8988T (cell line): ENCODE results near the gene CACNA1F.

Experiments used
- DNase-seq: peaks from one replicate; pipeline ENCODE4 v3.0.0; 2011

The CACNA1F gene

GRCh38 chrX:49233176-49233575, at the start of gene CACNA1F:
CACNA1F (minus strand) TSS chrX:49233340; CDS start chrX:49233309, 31 bp downstream.
- no peak for DNase-seq

GRCh38 chrX:49282647-49283011, 49.5 kb upstream of the CACNA1F start:
- no peak for DNase-seq

GRCh38 chrX:49278081-49278480, 44.9 kb upstream of the CACNA1F start:
- DNase-seq = no peak

- DNase-seq = no peak
Measured at GRCh38 chrX:49277535-49277830, 44.3 kb upstream of the CACNA1F start.

- no peak for DNase-seq
Measured at GRCh38 chrX:49276671-49277534, 43.8 kb upstream of the CACNA1F start.

DNA sequence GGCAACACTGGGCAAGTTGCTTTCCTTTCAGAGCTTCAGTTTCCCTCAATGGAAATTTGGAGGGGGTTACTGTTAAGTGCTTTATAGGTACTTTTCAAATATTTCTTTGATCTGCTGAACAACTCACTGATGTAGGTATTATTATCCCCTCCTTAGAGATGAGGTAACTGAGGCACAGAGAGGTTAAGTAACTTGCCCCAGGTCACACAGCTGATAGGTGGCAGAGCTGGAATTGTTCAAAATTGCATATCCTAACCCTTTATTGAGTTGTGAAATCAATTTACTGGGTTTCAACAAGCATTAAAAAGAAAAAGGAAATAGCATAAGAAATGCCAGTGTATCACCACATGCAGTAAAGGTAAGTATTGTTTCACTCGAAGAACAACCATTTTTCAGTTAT, 43.1 kb upstream of the CACNA1F start:
- DNase-seq = no peak

GRCh38 chrX:49273181-49273727, 40.1 kb upstream of the CACNA1F start:
- DNase-seq = no peak

- no peak for DNase-seq
Measured at GRCh38 chrX:49272421-49272820, 39.3 kb upstream of the CACNA1F start.

DNA sequence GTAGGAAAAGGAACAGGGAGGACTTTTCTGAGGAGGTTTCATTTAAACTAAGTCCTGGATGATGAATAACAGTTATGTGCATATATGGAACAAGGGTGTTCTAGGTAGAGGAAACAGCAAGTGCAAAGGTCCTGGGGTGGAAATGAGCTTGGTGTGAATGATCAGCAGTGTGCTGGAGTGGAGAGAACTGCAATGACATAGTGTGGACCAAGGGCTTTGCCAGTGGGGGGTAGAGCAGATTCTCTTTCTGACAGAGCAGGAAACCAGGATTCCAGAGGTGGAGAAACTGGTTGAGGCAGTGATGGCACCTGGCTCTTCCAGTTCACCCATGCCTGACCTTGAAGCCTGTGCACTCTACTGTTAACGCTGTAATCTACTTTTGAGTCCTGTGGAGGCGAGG, 38.2 kb upstream of the CACNA1F start:
- DNase-seq = no peak

- DNase-seq = no peak
Measured at GRCh38 chrX:49270249-49270921, 37.2 kb upstream of the CACNA1F start.

- no peak for DNase-seq
Measured at GRCh38 chrX:49269767-49270248, 36.7 kb upstream of the CACNA1F start, which contains the start of gene PPP1R3F. PPP1R3F (plus strand) TSS chrX:49269793; CDS start chrX:49269870, 77 bp downstream.

- peak; percentile 80 for DNase-seq
Measured at GRCh38 chrX:49269010-49269766, 36.0 kb upstream of the CACNA1F start.

GRCh38 chrX:49268702-49269009, 35.5 kb upstream of the CACNA1F start:
- DNase-seq = no peak

DNA sequence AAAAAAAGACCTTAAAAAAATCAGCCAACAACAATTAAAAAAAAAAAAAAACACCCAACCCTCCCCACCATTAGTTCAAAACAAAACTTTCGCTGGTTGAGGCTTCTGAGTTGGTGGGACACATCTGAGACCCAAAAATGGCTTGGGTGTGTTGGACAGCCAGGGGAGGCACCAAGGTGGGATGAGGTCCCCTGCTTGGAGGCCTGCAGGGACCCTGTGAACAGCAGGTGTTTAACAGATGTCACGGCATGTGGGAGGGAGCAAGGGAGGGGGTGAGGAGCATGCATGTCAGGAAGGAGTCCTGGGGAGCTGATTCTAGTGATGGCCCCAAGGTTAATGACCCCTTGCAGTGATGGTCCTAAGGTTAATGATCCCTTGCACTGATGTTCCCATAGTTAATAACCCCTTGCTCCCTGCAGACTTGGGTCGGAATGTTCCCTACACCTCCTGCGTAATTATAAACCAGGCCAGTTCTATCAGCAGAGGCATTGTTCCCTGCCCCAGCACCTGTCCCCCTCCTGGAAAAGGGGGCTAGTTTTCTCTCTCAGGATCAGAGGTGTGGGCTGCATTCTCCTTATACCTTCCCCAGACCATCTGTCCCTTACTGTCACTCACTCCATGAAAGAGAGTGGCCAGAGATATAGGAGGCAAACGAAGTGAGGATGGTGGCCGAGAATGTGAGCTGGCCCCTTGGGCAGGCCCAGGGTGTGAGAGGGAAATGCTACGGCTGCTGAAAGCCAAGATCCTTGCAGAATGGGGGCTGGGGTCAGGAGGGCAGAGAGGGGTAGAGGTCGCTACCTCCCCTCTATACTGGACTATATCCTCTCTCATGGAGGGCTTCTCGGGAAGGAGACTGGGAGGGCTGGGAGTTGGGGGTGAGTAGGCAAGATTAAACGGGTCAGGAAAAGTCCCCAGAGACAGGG, 33.6 kb upstream of the CACNA1F start:
- no peak for DNase-seq

DNA sequence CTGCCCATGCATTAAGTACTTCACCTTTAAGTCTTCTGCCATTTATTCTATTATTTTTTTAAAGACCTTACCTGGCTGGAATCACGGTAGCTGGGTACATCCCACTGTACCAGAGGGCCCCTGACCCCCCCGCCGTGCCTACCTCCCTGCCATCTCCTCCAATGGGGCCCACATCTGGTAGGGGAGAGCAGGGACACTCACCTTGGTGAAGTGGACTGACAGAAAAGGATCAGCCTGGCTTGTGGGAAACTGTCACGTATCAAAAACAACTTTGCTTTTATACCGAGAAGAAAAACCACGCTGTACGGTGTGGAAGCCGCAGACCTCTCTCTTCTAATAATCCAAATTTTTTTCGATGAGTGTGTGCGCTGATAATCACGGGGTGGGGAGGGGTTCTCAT, 31.3 kb upstream of the CACNA1F start, which contains the start of gene FOXP3:
TSS of gene FOXP3 (minus strand) at position 251 of the 400 bp plus-strand sequence. CDS start 6,205 bp downstream, outside the sequence.
- no peak for DNase-seq

- no peak for DNase-seq
Measured at GRCh38 chrX:49263631-49264030, 30.5 kb upstream of the CACNA1F start.

DNA sequence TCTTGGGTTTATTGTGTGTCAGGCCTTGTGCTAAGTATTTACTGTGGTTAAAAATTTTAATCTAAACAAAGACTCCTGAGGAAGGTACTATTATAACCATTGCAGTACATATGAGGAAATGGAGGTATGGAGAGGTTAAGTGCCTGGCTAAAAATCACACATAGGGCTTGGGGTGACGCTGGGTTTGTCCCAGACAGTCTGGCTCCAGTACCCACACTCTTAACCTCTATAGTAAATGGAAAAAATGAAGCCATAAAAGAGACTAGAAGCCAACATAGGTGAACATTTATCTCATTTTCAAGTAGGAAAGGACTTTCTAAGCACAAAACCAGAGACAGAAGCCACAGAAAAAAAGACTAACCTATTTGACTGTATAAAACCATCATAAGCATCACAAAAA, 29.5 kb upstream of the CACNA1F start:
- no peak for DNase-seq

GRCh38 chrX:49260221-49260985, 27.3 kb upstream of the CACNA1F start:
- DNase-seq = no peak

GRCh38 chrX:49258749-49259124, 25.6 kb upstream of the CACNA1F start:
- no peak for DNase-seq

GRCh38 chrX:49257846-49258748, 25.0 kb upstream of the CACNA1F start:
- no peak for DNase-seq
